GM19025 (cell line): Measurements from ENCODE around the gene ENTHD1.
"Not testable (repeated sequence)": the region's sequence is repeated elsewhere in the genome, so short reads cannot be mapped to it uniquely, and the experiment has no call there.

Experiments used
- ATAC-seq: cut with Tn5 transposase; IDR thresholded peaks from one replicate; pipeline ENCODE4 v1.9.1; 2021; ENCODE audit warnings: mild to moderate bottlenecking, low read depth, moderate library complexity; ENCODE audit not compliant: unreplicated experiment

The ENTHD1 gene

DNA sequence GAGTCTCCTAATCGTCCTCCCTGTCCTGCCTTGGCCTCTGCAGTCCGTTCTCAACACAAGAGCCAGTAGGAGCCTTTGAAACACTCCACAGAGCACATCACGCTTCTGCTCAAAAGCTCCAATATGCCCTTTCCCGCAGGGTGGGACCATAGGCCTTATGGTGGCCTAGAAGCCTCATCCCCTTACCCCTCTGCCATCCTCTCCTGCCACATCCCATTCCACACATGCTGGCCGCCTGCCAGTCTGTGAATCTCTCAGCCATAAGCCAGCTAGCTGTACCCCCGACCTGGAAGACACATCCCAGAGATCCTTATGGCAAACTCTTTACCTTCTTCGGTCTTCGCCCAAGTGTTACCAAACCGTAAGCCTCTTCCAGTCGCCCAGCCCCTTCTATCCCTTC, 157.8 kb downstream of the ENTHD1 start:
- no peak for ATAC-seq

DNA sequence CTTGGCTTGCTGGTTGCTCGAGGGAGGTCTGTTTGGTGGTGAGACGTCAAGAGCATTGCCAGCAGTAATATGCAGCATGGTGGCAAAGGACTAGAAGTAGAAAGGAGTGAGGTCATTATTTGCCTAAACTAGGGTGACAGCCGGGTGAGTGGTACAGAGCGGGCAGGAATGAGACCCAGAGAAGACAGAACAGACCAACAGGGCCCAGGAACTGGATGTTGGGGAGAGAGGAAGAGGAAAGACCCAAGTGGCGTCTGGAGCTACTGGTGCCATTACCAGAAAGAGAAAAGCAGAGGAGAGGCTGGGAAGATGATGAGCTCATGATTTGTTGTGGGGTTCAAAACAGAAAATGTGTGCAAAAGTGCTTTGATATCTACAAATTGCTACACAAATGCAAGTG, 158.7 kb downstream of the ENTHD1 start:
- no peak for ATAC-seq

DNA sequence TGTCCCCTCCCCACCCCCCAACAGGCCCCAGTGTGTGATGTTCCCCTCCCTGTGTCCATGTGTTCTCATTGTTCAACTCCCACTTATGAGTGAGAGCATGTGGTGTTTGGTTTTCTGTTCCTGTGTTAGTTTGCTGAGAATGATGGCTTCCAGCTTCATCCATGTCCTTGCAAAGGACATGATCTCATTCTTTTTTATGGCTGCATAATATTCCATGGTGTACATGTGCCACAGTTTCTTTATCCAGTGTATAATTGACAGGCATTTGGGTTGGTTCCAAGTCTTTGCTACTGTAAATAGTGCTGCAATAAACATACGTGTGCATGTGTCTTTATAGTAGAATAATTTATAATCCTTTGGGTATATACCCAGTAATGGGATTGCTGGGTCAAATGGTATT, 159.5 kb downstream of the ENTHD1 start:
- ATAC-seq: not testable (repeated sequence)

DNA sequence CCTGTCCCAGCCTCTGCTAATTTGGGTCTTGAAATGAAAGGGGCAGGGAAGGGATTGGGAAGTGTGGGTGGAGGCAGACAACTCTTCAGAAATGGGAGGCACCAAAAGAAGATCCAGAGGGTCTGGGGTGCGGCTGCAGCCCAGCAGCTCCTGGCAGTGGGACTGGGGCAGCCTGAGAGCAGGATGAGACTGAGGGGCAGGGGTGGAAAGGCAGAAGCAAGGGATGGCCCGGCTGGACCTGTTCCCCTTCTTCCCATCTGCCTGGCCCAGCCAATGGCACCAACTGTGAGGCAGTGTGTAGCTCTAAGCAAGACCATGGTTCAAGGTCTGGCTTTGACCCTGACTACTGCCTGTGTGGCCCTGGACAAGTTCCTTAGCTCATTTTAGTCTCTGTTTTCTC, 160.4 kb downstream of the ENTHD1 start:
- ATAC-seq: no peak

DNA sequence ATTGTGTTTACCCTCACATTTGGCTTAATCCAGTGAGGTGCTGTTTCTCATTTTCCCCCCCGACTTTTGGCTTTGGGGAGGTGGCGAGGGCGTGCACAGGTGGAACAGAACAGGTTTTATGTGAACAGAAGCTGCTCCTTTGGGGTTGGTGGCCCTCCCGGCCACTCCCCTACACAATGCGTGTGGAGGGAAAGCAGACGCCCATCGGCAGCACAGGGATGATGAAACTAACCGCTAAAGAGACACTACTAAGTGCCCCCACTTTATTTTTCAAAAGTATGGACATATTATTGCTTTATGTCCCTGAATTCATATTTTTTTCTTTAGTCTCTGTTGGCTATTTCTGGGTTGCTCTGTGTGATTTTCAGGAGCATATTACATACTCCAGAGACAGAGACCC, 160.9 kb downstream of the ENTHD1 start:
- ATAC-seq: no peak

DNA sequence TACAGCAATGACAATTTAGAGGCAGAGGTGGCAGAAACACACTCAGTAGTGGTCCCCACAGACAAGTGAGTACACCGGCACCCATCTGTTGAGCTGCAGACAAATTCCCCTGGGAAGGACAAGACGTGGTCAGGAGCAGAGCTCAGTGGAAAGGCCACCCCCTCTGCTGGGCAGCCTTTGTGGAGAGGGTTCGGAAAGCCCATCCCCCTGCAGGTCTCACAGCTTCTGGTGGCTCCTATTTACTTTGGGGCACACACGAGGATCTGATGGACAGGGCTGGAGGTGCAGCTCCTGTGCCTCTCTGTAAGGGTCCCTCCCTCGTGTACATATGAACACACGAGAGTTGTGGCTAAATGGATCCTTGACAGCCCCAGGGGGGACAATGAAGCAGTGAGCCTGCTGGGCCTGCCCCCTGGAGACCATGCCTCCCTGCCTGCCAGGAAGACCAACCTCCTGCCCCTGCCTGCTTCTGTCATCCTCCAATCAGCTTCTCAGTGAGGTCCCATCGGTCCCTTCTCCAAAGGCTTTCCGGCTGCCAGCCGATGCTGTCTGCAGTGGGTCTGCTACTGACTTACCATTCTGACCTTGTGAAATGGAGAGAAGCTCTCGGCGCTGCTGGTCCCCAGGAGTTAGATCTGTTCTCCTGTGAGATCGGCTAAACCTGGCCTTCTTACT, 161.5 kb downstream of the ENTHD1 start:
- no peak for ATAC-seq

DNA sequence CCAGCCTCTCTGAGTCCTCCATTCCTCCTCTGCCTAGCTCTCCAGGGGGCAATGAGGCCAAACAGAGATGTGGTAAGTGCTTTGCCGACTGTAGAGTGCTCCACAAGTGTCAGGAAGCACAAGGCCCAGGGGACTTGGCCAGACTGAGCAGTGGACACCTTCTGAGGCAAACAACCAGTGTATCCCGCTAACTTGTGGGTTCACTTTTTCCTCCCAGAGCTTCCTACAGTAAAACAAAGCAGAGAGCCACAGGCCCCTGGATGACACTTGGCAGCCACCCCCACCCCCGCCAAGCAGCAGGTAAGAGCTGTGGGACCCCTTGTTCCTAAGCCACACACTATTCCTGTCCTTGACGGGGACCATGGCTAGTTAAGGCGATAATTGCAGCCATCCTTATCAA, 162.1 kb downstream of the ENTHD1 start:
- no peak for ATAC-seq

DNA sequence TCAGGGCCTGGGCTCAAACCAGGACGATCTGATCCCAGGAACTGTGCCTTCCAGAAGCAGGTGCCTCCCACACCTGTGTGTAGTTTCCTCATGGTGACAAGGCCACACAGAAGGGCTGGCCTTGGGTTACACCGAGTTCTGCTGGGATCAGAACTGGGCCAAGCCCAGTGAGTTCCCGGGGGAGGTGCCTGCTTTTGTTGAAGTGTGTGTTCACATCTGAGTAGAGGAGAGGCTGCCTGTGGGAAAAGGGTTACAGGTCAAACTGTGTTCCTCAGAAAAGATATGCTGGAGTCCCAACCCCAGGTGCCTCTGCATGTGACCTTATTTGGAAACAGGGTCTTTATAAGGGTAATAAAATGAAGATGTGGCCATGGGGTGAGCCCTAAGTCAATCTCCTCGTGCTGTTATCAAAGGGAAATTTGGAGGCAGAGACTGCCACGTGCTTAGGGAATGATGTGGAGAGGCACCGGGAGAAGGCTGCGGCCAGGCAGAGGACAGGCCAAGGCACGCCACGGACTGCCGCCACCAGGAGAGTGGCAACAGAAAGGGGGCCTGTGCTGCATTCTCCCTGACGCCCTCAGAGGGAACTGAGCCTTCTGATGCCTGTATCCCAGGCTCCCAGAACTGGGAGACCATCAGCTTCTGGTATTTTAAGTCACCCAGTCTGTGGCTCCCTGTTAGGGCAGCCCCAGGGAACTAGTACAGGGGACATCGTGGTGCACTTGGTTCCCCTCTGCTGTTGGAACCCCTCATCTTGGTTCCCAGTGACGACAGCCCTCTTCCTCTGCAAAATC, 164.2 kb downstream of the ENTHD1 start:
- ATAC-seq: no peak

DNA sequence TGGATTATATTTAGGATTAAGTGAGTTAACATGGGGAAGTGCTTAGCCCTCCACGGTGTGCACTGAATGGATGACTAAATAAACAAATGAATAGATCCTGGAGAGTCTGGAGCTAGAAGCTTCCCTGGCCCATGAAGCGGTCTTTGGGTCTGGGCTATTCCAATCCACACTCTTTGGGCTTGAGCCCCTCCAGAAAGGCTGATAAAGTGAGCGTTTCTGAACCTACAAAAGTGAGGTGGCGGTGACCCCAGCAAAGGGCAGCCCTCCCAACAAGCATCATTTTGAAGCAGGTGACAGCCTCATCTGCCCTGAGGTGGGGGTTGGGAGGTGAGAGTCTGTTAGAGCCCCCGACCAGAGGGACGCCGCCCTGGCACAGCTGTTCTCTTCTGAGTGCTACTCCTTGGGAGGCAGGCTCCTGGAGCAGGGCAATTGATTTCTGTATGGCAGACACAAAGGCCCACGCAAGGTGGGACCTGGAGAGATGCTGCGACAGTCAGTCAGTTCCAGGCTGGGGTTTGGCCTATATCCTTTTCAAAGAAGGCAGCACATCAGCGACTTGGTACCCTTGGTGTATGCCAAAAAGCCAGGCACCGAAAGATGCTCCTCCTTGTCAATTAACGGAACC, 165.2 kb downstream of the ENTHD1 start:
- no peak for ATAC-seq

DNA sequence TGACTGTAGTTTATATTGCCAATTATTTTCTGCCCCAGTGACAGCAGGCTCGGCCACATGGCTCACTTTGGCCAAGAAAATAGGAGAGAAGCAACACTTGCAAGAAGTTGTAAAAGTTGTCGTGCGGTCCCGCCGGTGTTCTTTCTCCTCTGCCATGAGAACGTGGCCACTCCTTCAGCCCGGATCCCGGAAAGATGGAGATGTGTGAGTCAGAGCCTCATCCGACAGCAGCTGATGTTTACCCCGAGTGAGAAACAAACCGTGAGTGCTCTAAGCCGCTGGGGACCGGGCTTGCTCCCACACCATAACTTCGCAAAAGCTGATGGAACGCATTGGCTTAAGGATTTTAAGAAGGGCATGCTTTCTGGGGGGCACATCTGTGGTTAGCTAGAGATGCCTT, 166.0 kb downstream of the ENTHD1 start:
- no peak for ATAC-seq

DNA sequence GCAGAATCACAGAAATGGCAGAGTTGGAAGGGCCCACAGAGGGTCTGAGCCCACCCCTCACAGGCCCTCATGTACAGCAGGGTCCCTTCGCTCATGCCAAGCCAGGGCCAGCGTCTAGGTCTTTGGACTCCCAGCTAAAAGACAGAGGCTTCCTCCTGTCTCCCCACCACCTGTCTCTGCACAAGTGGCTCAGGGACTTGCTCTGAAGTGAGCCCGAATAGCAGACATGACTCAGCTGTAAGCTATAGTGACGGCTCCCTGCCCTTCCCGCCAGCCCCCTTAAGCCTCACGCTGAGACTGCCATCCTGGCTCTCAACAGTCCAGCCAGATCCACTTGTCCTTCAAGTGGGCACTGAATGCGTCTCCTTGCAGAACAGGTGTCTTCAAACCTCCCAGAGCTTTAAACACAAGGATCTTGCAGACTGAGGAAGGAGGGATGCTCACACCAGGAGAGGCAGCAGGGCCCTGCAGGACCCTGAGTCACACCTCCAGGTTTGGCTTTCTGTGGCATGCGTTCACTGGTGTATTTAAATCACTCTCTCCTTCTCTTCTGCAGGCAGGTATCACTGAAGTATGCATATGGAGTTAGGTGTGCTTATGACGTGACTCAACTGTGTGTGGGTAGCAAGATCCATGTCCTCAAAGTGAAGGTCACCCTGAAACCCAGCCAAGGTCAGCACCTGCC, 168.1 kb downstream of the ENTHD1 start:
- ATAC-seq: no peak

DNA sequence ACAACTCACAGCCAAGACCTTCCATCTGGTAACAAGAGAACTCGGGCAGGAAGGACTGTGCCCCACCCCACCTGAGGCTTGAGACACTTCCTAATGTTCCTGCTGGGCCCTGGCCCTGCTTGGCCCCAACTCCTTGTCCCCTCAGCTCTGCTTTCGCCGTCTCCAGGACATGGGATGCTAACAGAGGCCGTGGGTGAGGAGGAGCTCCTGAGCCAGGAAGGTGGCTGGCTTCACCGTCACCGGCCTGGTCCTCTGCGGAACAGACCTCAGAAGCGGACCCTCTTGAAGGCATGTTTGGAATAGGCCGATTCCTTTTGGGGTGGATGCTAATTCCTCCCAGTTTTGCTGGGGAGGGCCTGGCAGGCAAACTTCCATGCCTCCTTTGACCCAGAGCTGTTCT, 168.7 kb downstream of the ENTHD1 start:
- no peak for ATAC-seq

DNA sequence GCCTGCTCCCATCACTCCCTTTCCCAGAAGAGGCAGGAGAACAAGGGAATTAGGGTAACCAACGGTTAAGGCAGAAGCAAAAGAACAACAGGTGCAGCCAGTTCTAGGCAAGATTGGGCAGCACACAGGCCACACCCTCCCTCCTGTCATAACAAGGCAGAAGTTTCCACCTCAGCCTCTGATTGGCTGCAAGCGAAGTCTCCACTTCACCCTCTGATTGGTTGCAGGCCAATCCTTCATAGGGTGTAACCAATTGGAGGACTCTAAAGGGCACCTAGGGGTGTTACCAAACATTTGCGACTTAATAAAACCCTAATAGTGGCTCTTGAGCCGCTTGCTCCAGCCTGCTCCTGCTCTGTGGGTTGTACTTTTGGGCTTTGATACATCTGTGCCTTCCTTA, 169.2 kb downstream of the ENTHD1 start:
- ATAC-seq: no peak

DNA sequence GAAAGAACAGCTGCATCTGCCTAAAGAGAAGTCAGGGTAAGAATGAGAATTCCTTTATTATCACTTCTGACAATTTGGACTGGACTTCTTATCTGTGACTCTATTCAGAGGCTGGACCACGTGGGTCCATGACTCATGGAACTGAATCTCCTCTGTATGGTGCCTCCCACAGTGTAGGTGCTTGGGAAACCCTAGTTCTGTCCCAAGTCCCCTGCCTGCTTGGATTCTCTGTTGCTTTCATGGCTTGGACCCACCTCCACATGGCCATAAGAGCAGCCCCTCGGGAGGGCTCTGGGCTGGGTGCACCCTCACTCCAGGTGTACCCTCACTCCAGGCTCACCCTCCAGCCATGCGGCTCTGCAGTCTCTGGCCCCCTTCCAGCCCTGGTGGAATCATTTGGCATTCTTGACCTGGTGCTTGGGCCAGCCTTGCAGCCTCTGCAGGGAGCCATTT, 169.6 kb downstream of the ENTHD1 start:
- no peak for ATAC-seq

DNA sequence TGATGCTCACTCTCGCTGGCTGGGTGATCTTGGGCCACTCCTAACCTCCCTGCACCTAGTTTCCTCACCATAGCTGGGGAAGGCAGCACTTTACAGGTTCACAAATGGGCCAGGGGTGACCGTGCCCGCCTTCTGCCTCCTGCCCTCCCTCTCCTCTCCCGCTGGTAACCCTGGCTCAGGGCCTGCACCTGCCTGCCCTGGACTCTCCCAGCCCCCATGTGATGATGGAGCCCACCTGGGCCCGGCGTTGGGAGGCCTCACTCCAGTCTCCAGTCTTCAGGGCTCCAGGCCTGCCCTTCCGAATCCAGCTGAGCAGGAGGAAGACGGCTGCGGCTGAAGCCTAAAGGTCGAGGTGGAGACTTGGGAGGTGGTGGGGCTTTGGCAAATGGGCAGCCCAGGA, 170.1 kb downstream of the ENTHD1 start:
- ATAC-seq: no peak

DNA sequence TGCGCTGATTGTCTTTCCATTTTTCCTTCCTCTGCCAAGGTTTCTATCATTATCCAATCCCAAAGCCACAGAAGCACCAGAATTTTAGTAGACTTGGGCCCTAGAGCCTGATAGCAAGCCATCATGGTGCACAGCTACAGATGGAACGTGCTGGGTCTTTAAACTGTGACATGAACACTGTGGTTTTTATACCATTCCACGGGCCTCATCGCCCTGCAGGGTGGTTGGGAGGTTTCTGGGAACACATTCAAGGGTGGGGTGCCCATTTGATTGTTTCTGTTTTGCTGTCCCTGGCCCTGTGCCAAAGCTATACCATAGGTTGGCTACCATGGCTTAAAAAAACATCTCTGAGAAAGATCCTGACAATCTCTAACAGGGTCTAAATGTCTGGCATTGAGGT, 171.1 kb downstream of the ENTHD1 start:
- no peak for ATAC-seq

DNA sequence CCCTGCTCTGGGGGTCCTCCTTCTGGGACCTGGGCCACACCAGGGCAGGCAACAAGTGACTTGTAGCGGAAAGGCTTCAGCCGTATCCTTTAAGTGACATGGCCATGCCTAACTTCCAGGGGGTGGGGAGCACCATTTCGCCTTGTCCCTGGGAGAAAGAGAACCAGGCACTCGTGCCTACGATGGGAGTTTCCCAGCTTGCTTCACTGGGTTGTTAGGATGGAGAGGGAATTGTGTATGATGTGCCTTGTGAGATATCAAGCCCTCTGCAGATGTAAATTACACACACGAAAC, 171.6 kb downstream of the ENTHD1 start:
- no peak for ATAC-seq

DNA sequence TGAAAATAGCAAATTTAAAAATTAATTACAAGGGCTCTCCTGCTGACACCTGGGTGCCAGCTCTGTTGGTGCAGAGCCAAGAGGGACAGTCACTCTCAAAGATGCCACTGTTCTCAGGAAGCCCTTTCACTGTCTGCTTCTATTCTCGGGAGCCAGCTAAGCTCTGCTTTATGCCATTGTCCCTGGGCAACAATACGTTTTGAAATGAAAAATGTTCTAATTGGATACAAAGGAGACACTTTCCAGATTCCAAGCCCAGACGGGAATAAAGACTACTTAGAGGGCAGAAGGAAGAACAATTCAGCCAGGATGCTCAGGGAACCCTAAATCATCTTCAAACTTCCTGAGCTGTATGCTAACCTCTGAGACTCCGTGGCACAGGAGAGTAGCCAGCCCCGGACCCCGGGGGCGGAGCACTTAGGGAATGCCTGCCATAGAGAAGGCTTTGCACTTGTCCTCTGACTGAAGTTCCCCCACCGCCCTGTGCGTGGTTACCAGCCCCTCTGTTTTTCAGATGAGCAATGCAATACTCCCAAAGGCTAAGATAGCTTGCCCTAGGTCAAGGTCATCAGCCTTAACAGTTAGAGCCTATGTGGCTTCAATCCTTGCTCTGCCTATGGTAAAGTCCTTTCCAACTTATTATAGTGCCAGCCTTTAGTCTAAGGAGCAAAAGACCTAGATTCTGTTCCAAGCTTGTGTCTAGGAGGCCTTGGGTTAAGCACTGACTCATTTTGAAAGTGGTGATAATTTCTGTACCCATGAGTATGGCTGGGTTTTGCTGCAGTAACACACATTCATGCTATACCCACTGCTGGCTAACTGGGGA, 172.1 kb downstream of the ENTHD1 start:
- no peak for ATAC-seq

DNA sequence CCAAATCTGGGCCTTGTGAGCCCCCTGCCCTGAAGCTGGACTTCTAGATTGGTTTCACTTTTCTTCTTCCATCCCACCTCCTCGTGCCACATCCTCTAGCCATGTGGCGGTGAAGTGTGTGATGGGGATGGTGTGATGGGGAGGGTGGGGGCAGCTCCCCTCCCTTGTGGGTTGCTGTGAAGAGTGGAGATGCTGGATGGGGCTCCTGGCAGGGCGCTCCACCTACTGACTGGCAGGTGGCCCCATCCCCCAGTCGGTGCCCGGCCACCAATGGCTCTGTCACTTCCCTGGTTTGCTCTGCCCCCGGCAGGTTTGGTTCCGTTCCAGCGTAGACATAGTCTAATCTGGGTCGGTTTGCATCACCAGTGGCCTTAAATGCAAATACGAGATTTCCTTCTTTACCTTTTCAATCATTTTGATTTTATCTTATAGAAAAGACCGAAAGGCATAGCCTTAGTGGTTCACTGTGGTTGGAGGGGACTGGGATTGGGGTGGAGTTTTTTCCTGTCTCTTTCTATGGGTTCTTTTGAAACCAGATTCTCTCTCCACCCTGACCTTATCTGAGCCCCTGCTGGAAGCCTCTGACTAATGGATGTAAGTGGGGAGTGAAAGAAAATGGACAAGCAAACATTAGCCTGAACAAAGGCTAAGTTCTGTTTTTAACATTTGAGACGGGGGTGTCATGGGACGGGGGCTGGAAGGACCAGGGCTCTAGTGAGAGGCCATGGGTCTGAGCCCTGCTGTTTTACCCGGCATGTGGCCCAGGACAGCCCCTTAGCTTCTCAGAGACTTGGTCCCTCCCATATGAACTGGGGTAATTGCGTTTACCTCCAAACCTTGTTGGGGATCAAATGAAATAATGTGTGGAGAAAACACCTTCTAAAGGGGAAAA, 173.8 kb downstream of the ENTHD1 start:
- ATAC-seq: no peak
